C4-2B (cell line): ENCODE measurements around the gene LGSN.
"Not testable (repeated sequence)": the region's sequence is repeated elsewhere in the genome, so short reads cannot be mapped to it uniquely, and the experiment has no call there.

Experiments used
- H3K27ac ChIP-seq: fragments of 450-650 bp; 2 replicates; pipeline ENCODE4 v1.5.1; 2017

Gene LGSN

GRCh38 chr6:63225987-63226386 lies 93.8 kb downstream of the LGSN start:
- H3K27ac ChIP-seq, result not testable (repeated sequence)
